NCI-H2196 treated with DMSO at 0.1 percent for 48 hours (cell line): Measurements from ENCODE around the gene SPRR1A.
"Not testable (repeated sequence)": the region's sequence is repeated elsewhere in the genome, so short reads cannot be mapped to it uniquely, and the experiment has no call there.

Experiments used
- DNase-seq: peaks from one replicate; lab custom pipeline; 2025; ENCODE audit not compliant: unreplicated experiment; lab: John Stamatoyannopoulos, UW

Gene SPRR1A

GRCh38 chr1:152972196-152972886 is 11.5 kb upstream of the SPRR1A start:
- no peak for DNase-seq

GRCh38 chr1:152976688-152977087 is 7.2 kb upstream of the SPRR1A start:
- no peak for DNase-seq

GRCh38 chr1:152977614-152978013 is 6.3 kb upstream of the SPRR1A start:
- DNase-seq = no peak

- no peak for DNase-seq
Observed at GRCh38 chr1:152980676-152981075, 3.2 kb upstream of the SPRR1A start.

GRCh38 chr1:152981146-152981871 is 2.6 kb upstream of the SPRR1A start:
- no peak for DNase-seq

GRCh38 chr1:152982076-152982475 is 1.8 kb upstream of the SPRR1A start:
- no peak for DNase-seq

GRCh38 chr1:152983234-152983633 is 647 bp upstream of the SPRR1A start:
- DNase-seq = no peak

- DNase-seq = no peak
Observed at GRCh38 chr1:152986578-152986977, 2.7 kb downstream of the SPRR1A start.

- no peak for DNase-seq
Observed at GRCh38 chr1:152993186-152993585, 9.3 kb downstream of the SPRR1A start.

- DNase-seq = no peak
Observed at GRCh38 chr1:152995842-152996241, 12.0 kb downstream of the SPRR1A start.

GRCh38 chr1:152996633-152997400 is 12.9 kb downstream of the SPRR1A start:
- DNase-seq = no peak

GRCh38 chr1:152997901-152998300 is 14.0 kb downstream of the SPRR1A start:
- DNase-seq = no peak

GRCh38 chr1:152998476-152998875 is 14.6 kb downstream of the SPRR1A start:
- no peak for DNase-seq

- DNase-seq = no peak
Observed at GRCh38 chr1:152999818-153000217, 15.9 kb downstream of the SPRR1A start.

GRCh38 chr1:153000294-153000693 is 16.4 kb downstream of the SPRR1A start:
- no peak for DNase-seq

GRCh38 chr1:153001382-153001781 is 17.5 kb downstream of the SPRR1A start, which contains the start of gene SPRR3:
SPRR3 (plus strand) TSS chr1:153001749; CDS start chr1:153003021, 1,272 bp downstream.
- DNase-seq = no peak

- DNase-seq = not testable (repeated sequence)
Observed at GRCh38 chr1:153011235-153011758, 27.4 kb downstream of the SPRR1A start.

GRCh38 chr1:153021829-153022228 is 37.9 kb downstream of the SPRR1A start:
- DNase-seq = not testable (repeated sequence)

- not testable (repeated sequence) for DNase-seq
Observed at GRCh38 chr1:153022340-153022739, 38.5 kb downstream of the SPRR1A start.

GRCh38 chr1:153023109-153023508 is 39.2 kb downstream of the SPRR1A start:
- no peak for DNase-seq

GRCh38 chr1:153024413-153024812 is 40.5 kb downstream of the SPRR1A start:
- DNase-seq = no peak
